HUDEP-2 (cell line): Measurements from ENCODE around the gene RRN3.
"Not testable (repeated sequence)": the region's sequence is repeated elsewhere in the genome, so short reads cannot be mapped to it uniquely, and the experiment has no call there.

Source experiments
- DNase-seq, 76 experiments: peaks; one replicate each; lab custom pipeline; 2025; ENCODE audit not compliant: unreplicated experiment in 76 of 76; lab: John Stamatoyannopoulos, UW

The RRN3 gene

GRCh38 chr16:15028801-15029698, 65.0 kb downstream of the RRN3 start:
- peak in 16 of 76 experiments; percentile 5 to 26 (median 10) for DNase-seq

- not testable (repeated sequence) for DNase-seq
These were observed 65.7 kb downstream of the RRN3 start for GRCh38 chr16:15028345-15028715.

DNA sequence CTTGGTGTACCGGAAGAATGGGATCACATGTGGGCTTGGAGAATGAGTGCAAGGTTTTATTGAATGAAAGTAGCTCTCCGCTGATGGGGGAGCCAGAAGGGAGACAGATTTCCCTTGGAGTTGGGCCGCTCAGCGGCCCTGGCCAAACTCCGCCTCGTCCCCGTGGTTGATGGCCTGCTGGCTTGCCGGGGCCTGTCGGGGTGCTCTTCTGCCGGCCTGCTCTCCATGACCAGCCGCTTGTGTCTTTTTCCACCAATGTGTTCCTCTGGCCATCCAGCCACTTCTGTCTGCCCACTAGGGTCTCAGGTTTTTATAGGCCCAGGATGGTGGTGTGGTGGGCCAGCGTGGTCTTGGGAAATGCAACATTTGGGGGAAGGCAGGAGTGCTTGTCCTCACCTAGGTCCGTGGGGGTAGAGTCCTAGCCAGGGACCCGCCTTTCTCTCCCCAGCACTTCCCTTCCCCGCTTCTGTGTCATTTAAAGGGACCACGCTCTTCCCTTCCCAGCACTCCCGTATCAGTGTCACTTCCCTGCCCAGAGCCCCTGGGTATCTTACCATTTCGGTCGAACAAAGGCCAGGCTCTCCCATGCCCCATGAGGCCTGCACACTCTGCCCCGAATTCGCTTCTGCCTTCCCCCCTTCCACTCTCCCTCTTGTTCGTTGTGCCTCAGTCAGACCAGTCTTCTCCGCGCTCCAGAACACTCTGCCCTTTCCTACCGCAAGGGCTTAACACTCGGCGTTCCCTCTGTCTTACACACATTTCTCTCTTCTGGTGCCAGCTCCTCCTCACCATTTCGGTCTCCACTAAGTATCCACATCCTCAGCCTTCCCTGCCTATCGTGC, 66.3 kb downstream of the RRN3 start:
- DNase-seq = not testable (repeated sequence)

- not testable (repeated sequence) for DNase-seq
These were observed 67.0 kb downstream of the RRN3 start for GRCh38 chr16:15027051-15027450.

DNA sequence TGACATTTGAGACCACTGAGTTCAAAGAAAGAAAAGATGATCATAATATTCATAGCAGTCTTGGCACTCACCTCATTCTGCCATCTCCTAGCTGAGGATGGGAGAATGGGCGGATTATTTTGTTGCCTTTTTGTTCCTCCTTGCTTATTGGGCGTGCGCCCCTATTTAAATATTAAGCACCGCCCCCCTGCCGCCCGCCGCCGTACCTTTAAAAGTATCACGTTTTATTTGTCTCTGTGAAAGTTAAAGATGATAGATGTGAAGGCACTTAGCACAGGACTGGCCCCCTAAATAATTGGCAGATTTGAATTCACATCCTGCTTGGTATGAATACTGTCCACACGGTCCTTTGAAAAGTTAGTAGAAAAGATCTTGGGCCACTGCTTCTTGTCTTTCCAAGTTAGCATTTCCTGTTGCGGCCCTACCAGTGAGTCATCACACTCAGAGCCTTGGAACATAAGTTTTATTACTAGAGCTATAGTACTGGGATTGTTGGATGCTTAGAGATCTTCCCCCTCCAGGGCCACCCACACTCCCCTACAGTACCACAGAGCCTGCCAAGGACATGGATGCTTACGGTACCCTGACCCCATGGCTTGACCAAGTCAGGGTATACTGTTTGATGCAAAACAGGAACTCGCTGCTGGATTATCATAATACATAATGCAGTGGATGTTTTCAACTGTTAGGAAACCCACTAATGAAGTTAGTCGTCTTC, 68.7 kb downstream of the RRN3 start:
- not testable (repeated sequence) for DNase-seq

GRCh38 chr16:15024858-15025199, 69.2 kb downstream of the RRN3 start:
- not testable (repeated sequence) for DNase-seq

- DNase-seq = not testable (repeated sequence)
These were observed 70.5 kb downstream of the RRN3 start for GRCh38 chr16:15023381-15024077.

DNA sequence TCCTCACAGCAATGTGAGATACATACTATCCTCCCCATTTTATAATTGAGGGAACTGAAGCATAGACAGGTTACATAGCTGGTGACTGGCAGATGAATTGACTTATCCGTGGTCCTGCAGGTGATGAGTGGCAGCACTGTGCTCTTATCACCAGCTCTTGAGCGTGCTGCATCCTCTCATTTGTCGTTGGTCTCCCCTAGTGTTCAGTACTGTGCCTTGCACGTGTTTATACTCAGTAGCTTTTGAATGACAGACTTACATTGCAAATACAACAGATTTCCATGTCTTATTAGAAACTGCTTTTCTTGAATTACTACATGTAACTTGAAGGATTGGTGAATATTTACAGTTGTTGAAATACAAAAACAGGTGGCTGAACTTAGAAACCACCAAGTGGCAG, 71.9 kb downstream of the RRN3 start:
- DNase-seq = peak in 51 of 76 experiments; percentile 7 to 74 (median 34)

- DNase-seq = not testable (repeated sequence)
These were observed 72.6 kb downstream of the RRN3 start for GRCh38 chr16:15021429-15021828.

- DNase-seq = peak in 14 of 76 experiments; percentile 9 to 59 (median 26)
These were observed 77.0 kb downstream of the RRN3 start for GRCh38 chr16:15016951-15017580.

- DNase-seq = not testable (repeated sequence)
These were observed 77.7 kb downstream of the RRN3 start for GRCh38 chr16:15016354-15016753.

- not testable (repeated sequence) for DNase-seq
These were observed 78.4 kb downstream of the RRN3 start for GRCh38 chr16:15015671-15016070.

- DNase-seq = not testable (repeated sequence)
These were observed 81.1 kb downstream of the RRN3 start for GRCh38 chr16:15012941-15013340.
